Neuronal stem cell (in vitro differentiated cells): ENCODE results near the gene PER1.

Experiments used
- DNase-seq: peaks from one replicate; pipeline ENCODE4 v3.0.0-alpha.2; 2013; ENCODE audit warnings: low spot score
- H2AFZ ChIP-seq: one replicate; pipeline ENCODE4 v1.6.1; 2013; ENCODE audit warnings: mild to moderate bottlenecking, low read length, inconsistent platforms
- H2AK5ac ChIP-seq: 2 replicates; pipeline ENCODE4 v1.6.1; 2013; ENCODE audit warnings: low read depth, mild to moderate bottlenecking, inconsistent platforms, low read length, moderate library complexity, mixed read lengths
- H2BK120ac ChIP-seq: 2 replicates; pipeline ENCODE4 v1.6.1; 2013; ENCODE audit warnings: low read depth, mild to moderate bottlenecking, inconsistent platforms, low read length, moderate library complexity, mixed read lengths
- H2BK12ac ChIP-seq: one replicate; pipeline ENCODE4 v1.6.1; 2013; ENCODE audit warnings: low read length, inconsistent platforms
- H2BK15ac ChIP-seq: 2 replicates; pipeline ENCODE4 v1.6.1; 2013; ENCODE audit warnings: mild to moderate bottlenecking, low read length, inconsistent platforms, mixed read lengths
- H2BK5ac ChIP-seq: one replicate; pipeline ENCODE4 v1.6.1; 2013; ENCODE audit warnings: inconsistent platforms, mild to moderate bottlenecking, low read length, moderate library complexity
- H3K14ac ChIP-seq: one replicate; pipeline ENCODE4 v1.6.1; 2013; ENCODE audit warnings: low read length, inconsistent platforms
- H3K18ac ChIP-seq: 2 replicates; pipeline ENCODE4 v1.6.1; 2013; ENCODE audit warnings: low read length, inconsistent platforms
- H3K23ac ChIP-seq: 2 replicates; pipeline ENCODE4 v1.6.1; 2013; ENCODE audit warnings: low read depth, mild to moderate bottlenecking, mixed read lengths, low read length, inconsistent platforms; ENCODE audit not compliant: poor library complexity
- H3K27ac ChIP-seq: replicated peaks from 3 replicates; pipeline ENCODE4 v1.5.1; 2013; ENCODE audit warnings: low read length, inconsistent platforms
- H3K27me3 ChIP-seq, 3 experiments: 2 replicates each; pipeline ENCODE4 v1.6.1; 2013; ENCODE audit warnings: low read length in 3 of 3, mild to moderate bottlenecking in 2 of 3, inconsistent platforms in 1 of 3, low read depth in 1 of 3, mixed read lengths in 1 of 3, moderate library complexity in 1 of 3; ENCODE audit not compliant: control insufficient read depth in 3 of 3, insufficient read depth in 3 of 3
- H3K36me3 ChIP-seq, 2 donors: replicated peaks in 1 of 2; 2 replicates each; pipeline ENCODE4 v1.6.1; 2013; ENCODE audit warnings: low read length in 2 of 2; ENCODE audit not compliant: control insufficient read depth in 2 of 2, insufficient read depth in 2 of 2
- H3K4ac ChIP-seq: 2 replicates; pipeline ENCODE4 v1.6.1; 2013; ENCODE audit warnings: inconsistent platforms, mild to moderate bottlenecking, low read length, moderate library complexity
- H3K4me1 ChIP-seq, 2 donors: 1 replicate in 1 of 2; 2 replicates in 1 of 2; pipeline ENCODE4 v1.6.1; 2013; ENCODE audit warnings: low read length in 2 of 2, low read depth in 1 of 2; ENCODE audit not compliant: control insufficient read depth in 2 of 2, insufficient read depth in 1 of 2
- H3K4me2 ChIP-seq: one replicate; pipeline ENCODE4 v1.6.1; 2013; ENCODE audit warnings: mild to moderate bottlenecking, low read length, inconsistent platforms; ENCODE audit not compliant: insufficient read depth, poor library complexity, severe bottlenecking
- H3K4me3 ChIP-seq, 2 donors: 2 replicates each; pipeline ENCODE4 v1.5.1; 2013; ENCODE audit warnings: low read length in 2 of 2, mild to moderate bottlenecking in 2 of 2, inconsistent platforms in 1 of 2, moderate library complexity in 1 of 2
- H3K79me1 ChIP-seq: one replicate; pipeline ENCODE4 v1.6.1; 2013; ENCODE audit warnings: low read depth, mild to moderate bottlenecking, inconsistent platforms, low read length, moderate library complexity
- H3K9ac ChIP-seq: one replicate; pipeline ENCODE4 v1.6.1; 2013; ENCODE audit warnings: mild to moderate bottlenecking, low read depth, low read length, inconsistent platforms; ENCODE audit not compliant: poor library complexity
- H3K9me3 ChIP-seq, 2 donors: replicated peaks in 1 of 2; 2 replicates each; pipeline versions ENCODE3 to v1.6.1; 2013; ENCODE audit warnings: low read length in 2 of 2, mild to moderate bottlenecking in 2 of 2, inconsistent platforms in 1 of 2, low read depth in 1 of 2, mixed read lengths in 1 of 2, moderate library complexity in 1 of 2; ENCODE audit not compliant: control insufficient read depth in 2 of 2, insufficient read depth in 1 of 2
- H4K8ac ChIP-seq: one replicate; pipeline ENCODE4 v1.6.1; 2013; ENCODE audit warnings: low read depth, mild to moderate bottlenecking, inconsistent platforms, low read length, moderate library complexity
- H4K91ac ChIP-seq: one replicate; pipeline ENCODE4 v1.6.1; 2013; ENCODE audit warnings: low read length, low read depth, mild to moderate bottlenecking, inconsistent platforms; ENCODE audit not compliant: poor library complexity
- WGBS, 2 donors: extraction: QIAGEN DNeasy Blood & Tissue Kit; methylation state at CpG; one replicate each; pipeline ENCODE4 v1.1.7; 2013; ENCODE audit warnings: missing lambda C conversion rate in 2 of 2, mixed read lengths in 1 of 2; ENCODE audit not compliant: insufficient read length in 2 of 2, insufficient replicate concordance in 1 of 2; ENCODE audit errors: extremely low coverage in 2 of 2; 5-methylcytosine and 5-hydroxymethylcytosine counted together

PER1 gene

GRCh38 chr17:8100763-8101162, 51.4 kb downstream of the PER1 start:
- WGBS, 2 donors: no CpG with 5 or more reads among the region's 2 CpGs
- Histone ChIP-seq H4K91ac (no peak overlapping the region), H3K9ac (no peak overlapping the region), H3K27ac (no peak overlapping the region), H4K8ac (no peak overlapping the region), H2BK120ac (no peak overlapping the region), H3K4ac (no peak overlapping the region), H3K79me1 (no peaks in the 10 kb centered on the region), H3K14ac (no peak overlapping the region), H3K4me1 (no peaks in the 10 kb centered on the region), H3K27me3 (peaks cover 0 to 32% (median 0%) of the 10 kb centered on the region in 3 experiments), H3K4me2 (no peak overlapping the region), H2AK5ac (no peak overlapping the region), H3K18ac (no peak overlapping the region), H2BK15ac (no peak overlapping the region), H3K4me3 (no peak overlapping the region), H2AFZ (no peak overlapping the region), H3K23ac (no peak overlapping the region), H2BK12ac (no peak overlapping the region), H2BK5ac (no peak overlapping the region), H3K9me3 (peaks cover 0 to 2% of the 10 kb centered on the region in 2 donors), H3K36me3 (no peaks in the 10 kb centered on the region)
- no peak for DNase-seq

DNA sequence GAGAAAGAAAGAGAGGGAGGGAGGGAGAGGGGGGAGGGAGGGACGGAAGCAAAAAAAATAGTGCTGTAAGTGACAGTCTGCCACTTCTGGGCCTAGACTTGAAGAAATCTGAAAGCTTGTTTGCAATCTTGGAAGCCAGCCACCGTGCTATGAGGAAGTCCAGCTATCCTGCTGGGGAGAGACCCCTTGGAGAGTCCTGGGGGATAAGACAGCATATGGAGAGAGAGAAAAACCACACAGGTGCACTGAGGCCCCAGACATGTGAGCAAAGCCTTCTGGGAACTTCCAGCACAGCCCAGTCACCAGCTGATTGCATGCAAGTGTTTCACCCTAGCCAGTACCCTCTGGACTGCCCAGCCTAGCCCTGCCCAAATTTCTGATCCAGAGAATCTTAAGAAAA, 52.1 kb downstream of the PER1 start:
- Histone ChIP-seq H4K8ac (no peak overlapping the region), H3K23ac (no peak overlapping the region), H3K9ac (no peak overlapping the region), H2BK12ac (no peak overlapping the region), H2BK120ac (no peak overlapping the region), H3K27ac (no peak overlapping the region), H3K79me1 (no peaks in the 10 kb centered on the region), H3K27me3 (peaks cover 0 to 35% (median 0%) of the 10 kb centered on the region in 3 experiments), H3K4ac (no peak overlapping the region), H2AK5ac (no peak overlapping the region), H3K36me3 (no peaks in the 10 kb centered on the region), H4K91ac (no peak overlapping the region), H3K4me3 (no peak overlapping the region), H2AFZ (peak overlapping the region; percentile 66), H3K18ac (no peak overlapping the region), H2BK5ac (no peak overlapping the region), H3K4me1 (no peaks in the 10 kb centered on the region), H3K4me2 (no peak overlapping the region), H3K14ac (no peak overlapping the region), H3K9me3 (peaks cover 0 to 2% of the 10 kb centered on the region in 2 donors), H2BK15ac (no peak overlapping the region)
- WGBS, 2 donors: no CpG with 5 or more reads among the region's 2 CpGs
- DNase-seq: no peak

GRCh38 chr17:8096541-8096940, 55.7 kb downstream of the PER1 start:
- Histone ChIP-seq H3K9ac (no peak overlapping the region), H3K14ac (no peak overlapping the region), H2AFZ (no peak overlapping the region), H3K4ac (no peak overlapping the region), H4K91ac (no peak overlapping the region), H2BK5ac (no peak overlapping the region), H2AK5ac (no peak overlapping the region), H3K36me3 (no peaks in the 10 kb centered on the region), H3K27me3 (peaks cover 0 to 21% (median 0%) of the 10 kb centered on the region in 3 experiments), H3K4me1 (no peaks in the 10 kb centered on the region), H4K8ac (no peak overlapping the region), H3K18ac (no peak overlapping the region), H2BK12ac (no peak overlapping the region), H2BK15ac (no peak overlapping the region), H3K27ac (no peak overlapping the region), H3K4me2 (no peak overlapping the region), H2BK120ac (no peak overlapping the region), H3K79me1 (no peaks in the 10 kb centered on the region), H3K4me3 (no peak overlapping the region), H3K9me3 (no peaks in the 10 kb centered on the region), H3K23ac (no peak overlapping the region)
- DNase-seq: no peak
- WGBS, 2 donors: no CpG with 5 or more reads among the region's 8 CpGs

DNA sequence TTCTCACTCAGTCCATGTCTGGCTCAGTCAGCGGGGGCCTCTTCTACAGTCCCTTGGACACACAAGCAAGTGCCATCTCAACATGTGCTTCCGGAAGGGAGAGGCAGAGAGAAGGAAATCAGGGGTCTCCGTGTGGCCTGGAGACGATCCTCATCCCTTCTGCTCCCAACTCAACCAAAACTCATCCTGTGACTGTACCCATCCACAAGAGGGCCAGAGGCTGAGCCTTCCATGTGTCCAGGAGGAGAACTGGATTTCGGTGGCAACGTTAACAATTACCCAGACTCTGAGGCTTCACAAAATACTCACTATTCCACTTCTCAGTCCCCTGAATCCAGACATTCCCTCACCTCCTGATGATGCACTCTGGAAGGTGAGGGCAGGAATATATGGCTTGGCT, 56.8 kb downstream of the PER1 start:
- Histone ChIP-seq H3K27ac (no peak overlapping the region), H3K36me3 (no peaks in the 10 kb centered on the region), H3K4ac (no peak overlapping the region), H3K79me1 (no peaks in the 10 kb centered on the region), H3K4me2 (no peak overlapping the region), H2BK15ac (no peak overlapping the region), H2BK120ac (no peak overlapping the region), H3K4me3 (no peak overlapping the region), H3K9me3 (no peaks in the 10 kb centered on the region), H4K91ac (no peak overlapping the region), H3K9ac (no peak overlapping the region), H3K18ac (no peak overlapping the region), H2AFZ (no peak overlapping the region), H4K8ac (no peak overlapping the region), H3K14ac (no peak overlapping the region), H3K23ac (no peak overlapping the region), H3K27me3 (peaks cover 0 to 29% (median 0%) of the 10 kb centered on the region in 3 experiments), H3K4me1 (no peaks in the 10 kb centered on the region), H2BK12ac (no peak overlapping the region), H2AK5ac (no peak overlapping the region), H2BK5ac (no peak overlapping the region)
- no peak for DNase-seq
- no CpG with 5 or more reads among the region's 6 CpGs for WGBS, 2 donors
